Measurements from ENCODE around the gene FOXO6. TPM values are rescaled to one million over a fixed set of nuclear protein-coding genes. Genes with fewer than 3 reads are reported as not detected.

Gene FOXO6
- total and polyA plus RNA-seq, 2 experiments from 2014 or later, result 0.68 to 4.2 TPM

GRCh38 chr1:41328001-41328615, 33.1 kb upstream of the FOXO6 start:
- Histone ChIP-seq H3K4me3 (no peak overlapping the region), H3K9me2 (ENCODE audit: insufficient read depth) (no peaks in the 10 kb centered on the region), H4K20me1 (replicated peaks; ENCODE audit: insufficient read depth) (no peaks in the 10 kb centered on the region), H3K27me3 (ENCODE audit: insufficient read depth) (no peaks in the 10 kb centered on the region), H3K4me1 (ENCODE audit: insufficient read depth) (no peaks in the 10 kb centered on the region), H3K79me2 (replicated peaks; ENCODE audit: insufficient read depth) (no peaks in the 10 kb centered on the region), H3K27ac (ENCODE audit: low read depth) (no peak overlapping the region), H3K4me2 (no peak overlapping the region), H3K36me3 (ENCODE audit: insufficient read depth) (no peaks in the 10 kb centered on the region), H2AFZ (no peak overlapping the region), H3F3A (replicated peaks; ENCODE audit: low read depth) (no peaks in the 10 kb centered on the region)
- Mint-ChIP-seq H3K36me3 (ENCODE audit: low read depth) (no peaks in the 10 kb centered on the region), H3K27ac (no peak overlapping the region), H3K4me1 (peaks cover 8% of the 10 kb centered on the region), H3K4me3 (no peak overlapping the region), H3K9me3 (no peaks in the 10 kb centered on the region; the same call in 2 of the 3 replicates), H3K27me3 (ENCODE audit: insufficient read depth, low read depth, poor library complexity) (peaks cover 12% of the 10 kb centered on the region)
- DNase-seq (ENCODE audit: low spot score), result no peak
- no peak for TF ChIP-seq STAT1 (IDR thresholded peaks at IDR 0.05; ENCODE audit: unreplicated experiment)
- no peak for TF ChIP-seq EZH2phosphoT487 (IDR thresholded peaks at IDR 0.05; ENCODE audit: unreplicated experiment)
- no peak for TF ChIP-seq JUNB (IDR thresholded peaks at IDR 0.05; ENCODE audit: unreplicated experiment)
- TF ChIP-seq, protein P1, sequence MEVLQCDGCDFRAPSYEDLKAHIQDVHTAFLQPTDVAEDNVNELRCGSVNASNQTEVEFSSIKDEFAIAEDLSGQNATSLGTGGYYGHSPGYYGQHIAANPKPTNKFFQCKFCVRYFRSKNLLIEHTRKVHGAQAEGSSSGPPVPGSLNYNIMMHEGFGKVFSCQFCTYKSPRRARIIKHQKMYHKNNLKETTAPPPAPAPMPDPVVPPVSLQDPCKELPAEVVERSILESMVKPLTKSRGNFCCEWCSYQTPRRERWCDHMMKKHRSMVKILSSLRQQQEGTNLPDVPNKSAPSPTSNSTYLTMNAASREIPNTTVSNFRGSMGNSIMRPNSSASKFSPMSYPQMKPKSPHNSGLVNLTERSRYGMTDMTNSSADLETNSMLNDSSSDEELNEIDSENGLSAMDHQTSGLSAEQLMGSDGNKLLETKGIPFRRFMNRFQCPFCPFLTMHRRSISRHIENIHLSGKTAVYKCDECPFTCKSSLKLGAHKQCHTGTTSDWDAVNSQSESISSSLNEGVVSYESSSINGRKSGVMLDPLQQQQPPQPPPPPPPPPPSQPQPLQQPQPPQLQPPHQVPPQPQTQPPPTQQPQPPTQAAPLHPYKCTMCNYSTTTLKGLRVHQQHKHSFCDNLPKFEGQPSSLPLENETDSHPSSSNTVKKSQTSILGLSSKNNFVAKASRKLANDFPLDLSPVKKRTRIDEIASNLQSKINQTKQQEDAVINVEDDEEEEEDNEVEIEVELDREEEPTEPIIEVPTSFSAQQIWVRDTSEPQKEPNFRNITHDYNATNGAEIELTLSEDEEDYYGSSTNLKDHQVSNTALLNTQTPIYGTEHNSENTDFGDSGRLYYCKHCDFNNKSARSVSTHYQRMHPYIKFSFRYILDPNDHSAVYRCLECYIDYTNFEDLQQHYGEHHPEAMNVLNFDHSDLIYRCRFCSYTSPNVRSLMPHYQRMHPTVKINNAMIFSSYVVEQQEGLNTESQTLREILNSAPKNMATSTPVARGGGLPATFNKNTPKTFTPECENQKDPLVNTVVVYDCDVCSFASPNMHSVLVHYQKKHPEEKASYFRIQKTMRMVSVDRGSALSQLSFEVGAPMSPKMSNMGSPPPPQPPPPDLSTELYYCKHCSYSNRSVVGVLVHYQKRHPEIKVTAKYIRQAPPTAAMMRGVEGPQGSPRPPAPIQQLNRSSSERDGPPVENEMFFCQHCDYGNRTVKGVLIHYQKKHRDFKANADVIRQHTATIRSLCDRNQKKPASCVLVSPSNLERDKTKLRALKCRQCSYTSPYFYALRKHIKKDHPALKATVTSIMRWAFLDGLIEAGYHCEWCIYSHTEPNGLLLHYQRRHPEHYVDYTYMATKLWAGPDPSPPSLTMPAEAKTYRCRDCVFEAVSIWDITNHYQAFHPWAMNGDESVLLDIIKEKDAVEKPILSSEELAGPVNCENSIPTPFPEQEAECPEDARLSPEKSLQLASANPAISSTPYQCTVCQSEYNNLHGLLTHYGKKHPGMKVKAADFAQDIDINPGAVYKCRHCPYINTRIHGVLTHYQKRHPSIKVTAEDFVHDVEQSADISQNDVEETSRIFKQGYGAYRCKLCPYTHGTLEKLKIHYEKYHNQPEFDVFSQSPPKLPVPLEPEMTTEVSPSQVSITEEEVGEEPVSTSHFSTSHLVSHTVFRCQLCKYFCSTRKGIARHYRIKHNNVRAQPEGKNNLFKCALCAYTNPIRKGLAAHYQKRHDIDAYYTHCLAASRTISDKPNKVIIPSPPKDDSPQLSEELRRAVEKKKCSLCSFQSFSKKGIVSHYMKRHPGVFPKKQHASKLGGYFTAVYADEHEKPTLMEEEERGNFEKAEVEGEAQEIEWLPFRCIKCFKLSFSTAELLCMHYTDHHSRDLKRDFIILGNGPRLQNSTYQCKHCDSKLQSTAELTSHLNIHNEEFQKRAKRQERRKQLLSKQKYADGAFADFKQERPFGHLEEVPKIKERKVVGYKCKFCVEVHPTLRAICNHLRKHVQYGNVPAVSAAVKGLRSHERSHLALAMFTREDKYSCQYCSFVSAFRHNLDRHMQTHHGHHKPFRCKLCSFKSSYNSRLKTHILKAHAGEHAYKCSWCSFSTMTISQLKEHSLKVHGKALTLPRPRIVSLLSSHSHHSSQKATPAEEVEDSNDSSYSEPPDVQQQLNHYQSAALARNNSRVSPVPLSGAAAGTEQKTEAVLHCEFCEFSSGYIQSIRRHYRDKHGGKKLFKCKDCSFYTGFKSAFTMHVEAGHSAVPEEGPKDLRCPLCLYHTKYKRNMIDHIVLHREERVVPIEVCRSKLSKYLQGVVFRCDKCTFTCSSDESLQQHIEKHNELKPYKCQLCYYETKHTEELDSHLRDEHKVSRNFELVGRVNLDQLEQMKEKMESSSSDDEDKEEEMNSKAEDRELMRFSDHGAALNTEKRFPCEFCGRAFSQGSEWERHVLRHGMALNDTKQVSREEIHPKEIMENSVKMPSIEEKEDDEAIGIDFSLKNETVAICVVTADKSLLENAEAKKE (CRISPR knock-in tag; IDR thresholded peaks at IDR 0.05), result no peak
- TF ChIP-seq CREB1 (CRISPR knock-in tag; IDR thresholded peaks at IDR 0.05; ENCODE audit: low read depth), result no peak
- no peak for TF ChIP-seq EZH2 (IDR thresholded peaks at IDR 0.05; ENCODE audit: low read depth, unreplicated experiment)
- no peak for TF ChIP-seq POLR2AphosphoS5 (IDR thresholded peaks at IDR 0.05; ENCODE audit: low read depth)
- TF ChIP-seq, protein P2, sequence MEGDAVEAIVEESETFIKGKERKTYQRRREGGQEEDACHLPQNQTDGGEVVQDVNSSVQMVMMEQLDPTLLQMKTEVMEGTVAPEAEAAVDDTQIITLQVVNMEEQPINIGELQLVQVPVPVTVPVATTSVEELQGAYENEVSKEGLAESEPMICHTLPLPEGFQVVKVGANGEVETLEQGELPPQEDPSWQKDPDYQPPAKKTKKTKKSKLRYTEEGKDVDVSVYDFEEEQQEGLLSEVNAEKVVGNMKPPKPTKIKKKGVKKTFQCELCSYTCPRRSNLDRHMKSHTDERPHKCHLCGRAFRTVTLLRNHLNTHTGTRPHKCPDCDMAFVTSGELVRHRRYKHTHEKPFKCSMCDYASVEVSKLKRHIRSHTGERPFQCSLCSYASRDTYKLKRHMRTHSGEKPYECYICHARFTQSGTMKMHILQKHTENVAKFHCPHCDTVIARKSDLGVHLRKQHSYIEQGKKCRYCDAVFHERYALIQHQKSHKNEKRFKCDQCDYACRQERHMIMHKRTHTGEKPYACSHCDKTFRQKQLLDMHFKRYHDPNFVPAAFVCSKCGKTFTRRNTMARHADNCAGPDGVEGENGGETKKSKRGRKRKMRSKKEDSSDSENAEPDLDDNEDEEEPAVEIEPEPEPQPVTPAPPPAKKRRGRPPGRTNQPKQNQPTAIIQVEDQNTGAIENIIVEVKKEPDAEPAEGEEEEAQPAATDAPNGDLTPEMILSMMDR (conservative IDR thresholded peaks at IDR 0.05; ENCODE audit: low read depth in 2 of 2), result no peak
- no peak for TF ChIP-seq NANOG (IDR thresholded peaks at IDR 0.05; ENCODE audit: borderline replicate concordance)
- no peak for TF ChIP-seq ZNF331 (CRISPR knock-in tag; IDR thresholded peaks at IDR 0.05; ENCODE audit: low read depth)
- no peak for TF ChIP-seq ETS1 (IDR thresholded peaks at IDR 0.05)
- TF ChIP-seq ZNF114 (CRISPR knock-in tag; IDR thresholded peaks at IDR 0.05), result no peak
- TF ChIP-seq, protein P3, sequence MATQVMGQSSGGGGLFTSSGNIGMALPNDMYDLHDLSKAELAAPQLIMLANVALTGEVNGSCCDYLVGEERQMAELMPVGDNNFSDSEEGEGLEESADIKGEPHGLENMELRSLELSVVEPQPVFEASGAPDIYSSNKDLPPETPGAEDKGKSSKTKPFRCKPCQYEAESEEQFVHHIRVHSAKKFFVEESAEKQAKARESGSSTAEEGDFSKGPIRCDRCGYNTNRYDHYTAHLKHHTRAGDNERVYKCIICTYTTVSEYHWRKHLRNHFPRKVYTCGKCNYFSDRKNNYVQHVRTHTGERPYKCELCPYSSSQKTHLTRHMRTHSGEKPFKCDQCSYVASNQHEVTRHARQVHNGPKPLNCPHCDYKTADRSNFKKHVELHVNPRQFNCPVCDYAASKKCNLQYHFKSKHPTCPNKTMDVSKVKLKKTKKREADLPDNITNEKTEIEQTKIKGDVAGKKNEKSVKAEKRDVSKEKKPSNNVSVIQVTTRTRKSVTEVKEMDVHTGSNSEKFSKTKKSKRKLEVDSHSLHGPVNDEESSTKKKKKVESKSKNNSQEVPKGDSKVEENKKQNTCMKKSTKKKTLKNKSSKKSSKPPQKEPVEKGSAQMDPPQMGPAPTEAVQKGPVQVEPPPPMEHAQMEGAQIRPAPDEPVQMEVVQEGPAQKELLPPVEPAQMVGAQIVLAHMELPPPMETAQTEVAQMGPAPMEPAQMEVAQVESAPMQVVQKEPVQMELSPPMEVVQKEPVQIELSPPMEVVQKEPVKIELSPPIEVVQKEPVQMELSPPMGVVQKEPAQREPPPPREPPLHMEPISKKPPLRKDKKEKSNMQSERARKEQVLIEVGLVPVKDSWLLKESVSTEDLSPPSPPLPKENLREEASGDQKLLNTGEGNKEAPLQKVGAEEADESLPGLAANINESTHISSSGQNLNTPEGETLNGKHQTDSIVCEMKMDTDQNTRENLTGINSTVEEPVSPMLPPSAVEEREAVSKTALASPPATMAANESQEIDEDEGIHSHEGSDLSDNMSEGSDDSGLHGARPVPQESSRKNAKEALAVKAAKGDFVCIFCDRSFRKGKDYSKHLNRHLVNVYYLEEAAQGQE (IDR thresholded peaks at IDR 0.05; ENCODE audit: unreplicated experiment), result no peak
- ATAC-seq, result no peak
